Liver (tissue), 9 donors: ENCODE data around the gene RBMS2. TPM values are rescaled to one million over a fixed set of nuclear protein-coding genes. Genes with fewer than 3 reads are reported as not detected.

Source experiments
- DNase-seq: peaks from one replicate; pipeline ENCODE4 v3.0.0-alpha.2; 2017; ENCODE audit warnings: low spot score
- H3K27ac ChIP-seq, 2 donors: one replicate each; pipeline ENCODE4 v1.7.0; 2013; ENCODE audit warnings: inconsistent platforms in 2 of 2, low read length in 2 of 2, control low read depth in 1 of 2, low read depth in 1 of 2, mild to moderate bottlenecking in 1 of 2
- H3K27me3 ChIP-seq, 4 donors: one replicate each; pipeline versions ENCODE4 v1.6.1 to v1.7.0; 2013; ENCODE audit warnings: low read length in 3 of 4, inconsistent platforms in 1 of 4, mild to moderate bottlenecking in 1 of 4, moderate library complexity in 1 of 4; ENCODE audit not compliant: control insufficient read depth in 4 of 4, insufficient read depth in 4 of 4
- H3K36me3 ChIP-seq, 4 donors: one replicate each; pipeline versions ENCODE4 v1.6.1 to v1.7.0; 2013; ENCODE audit warnings: low read length in 3 of 4, mild to moderate bottlenecking in 3 of 4, low read depth in 1 of 4, moderate library complexity in 1 of 4; ENCODE audit not compliant: control insufficient read depth in 4 of 4, insufficient read depth in 3 of 4
- H3K4me1 ChIP-seq, 4 donors: one replicate each; pipeline versions ENCODE4 v1.6.1 to v1.7.0; 2013; ENCODE audit warnings: low read length in 3 of 4, mild to moderate bottlenecking in 3 of 4, moderate library complexity in 1 of 4; ENCODE audit not compliant: control insufficient read depth in 4 of 4, insufficient read depth in 4 of 4
- H3K4me3 ChIP-seq, 3 donors: one replicate each; pipeline versions ENCODE4 v1.6.1 to v1.7.0; 2013; ENCODE audit warnings: low read length in 3 of 3, control low read depth in 1 of 3, low read depth in 1 of 3, mild to moderate bottlenecking in 1 of 3
- H3K9ac ChIP-seq, 2 donors: one replicate each; pipeline ENCODE4 v1.7.0; 2013; ENCODE audit warnings: low read length in 2 of 2, mild to moderate bottlenecking in 2 of 2, moderate library complexity in 2 of 2, control low read depth in 1 of 2, low read depth in 1 of 2
- H3K9me3 ChIP-seq, 4 donors: one replicate each; pipeline versions ENCODE4 v1.6.1 to v1.7.0; 2013; ENCODE audit warnings: low read length in 3 of 4; ENCODE audit not compliant: control insufficient read depth in 4 of 4
- EGR1 ChIP-seq, 2 donors: IDR thresholded peaks; 2 replicates each; pipeline ENCODE4 v1.6.1; 2016 to 2018; ENCODE audit warnings: antibody characterized with exemption in 2 of 2, low read depth in 2 of 2
- FOXA1 ChIP-seq: IDR thresholded peaks from 2 replicates; pipeline ENCODE4 v1.6.1; 2016; ENCODE audit warnings: antibody characterized with exemption
- FOXA2 ChIP-seq: IDR thresholded peaks from 2 replicates; pipeline ENCODE4 v1.6.1; 2016; ENCODE audit warnings: antibody characterized with exemption
- GABPA ChIP-seq, 2 donors: IDR thresholded peaks in 1 of 2; conservative IDR thresholded peaks in 1 of 2; 2 replicates each; pipeline ENCODE4 v1.6.1; 2016; ENCODE audit warnings: antibody characterized with exemption in 2 of 2, mild to moderate bottlenecking in 1 of 2, moderate library complexity in 1 of 2
- HNF4A ChIP-seq, 2 donors: conservative IDR thresholded peaks; 2 replicates each; pipeline ENCODE4 v1.6.1; 2016; ENCODE audit warnings: antibody characterized with exemption in 2 of 2, mild to moderate bottlenecking in 2 of 2
- JUND ChIP-seq, 2 donors: IDR thresholded peaks; 2 replicates each; pipeline ENCODE4 v1.6.1; 2016; ENCODE audit warnings: antibody characterized with exemption in 2 of 2
- NR2F2 ChIP-seq: IDR thresholded peaks from 2 replicates; pipeline ENCODE4 v1.6.1; 2016; ENCODE audit warnings: antibody characterized with exemption
- RAD21 ChIP-seq, 2 donors: IDR thresholded peaks; 2 replicates each; pipeline ENCODE4 v1.6.1; 2016; ENCODE audit warnings: antibody characterized with exemption in 2 of 2, mild to moderate bottlenecking in 2 of 2
- RXRA ChIP-seq, 2 donors: IDR thresholded peaks; 2 replicates each; pipeline ENCODE4 v1.6.1; 2017 to 2018; ENCODE audit warnings: antibody characterized with exemption in 2 of 2, mild to moderate bottlenecking in 1 of 2
- SP1 ChIP-seq: IDR thresholded peaks from 2 replicates; pipeline ENCODE4 v1.6.1; 2018; ENCODE audit warnings: antibody characterized with exemption, mild to moderate bottlenecking
- TAF1 ChIP-seq: conservative IDR thresholded peaks from 2 replicates; pipeline ENCODE4 v1.6.1; 2016; ENCODE audit warnings: antibody characterized with exemption, mild to moderate bottlenecking
- YY1 ChIP-seq: IDR thresholded peaks from 2 replicates; pipeline ENCODE4 v1.6.1; 2016; ENCODE audit warnings: antibody characterized with exemption, mild to moderate bottlenecking
- WGBS: extraction: QIAGEN DNeasy Blood & Tissue Kit; methylation state at CpG from one replicate; pipeline ENCODE4 v1.1.7; 2013; 5-methylcytosine and 5-hydroxymethylcytosine counted together
- polyA plus RNA-seq, 2 donors: library from polyadenylated mRNA; stranded (reverse) in 1 of 2; unstranded in 1 of 2; fragments of 200-250 nt in 1 of 2; fragments of >200 nt in 1 of 2; fragmentation: Nextera tagmentation in 1 of 2; extraction: Ambion mirVana in 1 of 2; gene quantifications; one replicate each; pipeline versions ENCODE4 v1.2.1 to v1.2.3, GENCODE V29; 2013 to 2015
- total RNA-seq, 2 donors: library from RNA; depleted of rRNA; stranded (reverse); fragments of >200 nt; gene quantifications; one replicate each; pipeline ENCODE4 v1.2.3, GENCODE V29; 2014
- TF ChIP-seq, protein P1 (sequence below): IDR thresholded peaks from 2 replicates; pipeline ENCODE4 v1.6.1; 2016; ENCODE audit warnings: antibody characterized with exemption, mild to moderate bottlenecking
- TF ChIP-seq, protein P2 (sequence below): IDR thresholded peaks from 2 replicates; pipeline ENCODE4 v1.6.1; 2016; ENCODE audit warnings: antibody characterized with exemption
- TF ChIP-seq, protein P3 (sequence below): fragments of 150-350 bp; IDR thresholded peaks from 2 replicates; pipeline ENCODE4 v1.5.1; 2017; ENCODE audit warnings: improper control_type of control experiment, low read depth, low read length; ENCODE audit not compliant: missing input control
- TF ChIP-seq, protein P4 (sequence below): IDR thresholded peaks from 2 replicates; pipeline ENCODE4 v1.6.1; 2016; ENCODE audit warnings: antibody characterized with exemption
- donor health status: healthy.
- donor health status: healthy.
- donor health status: healthy.
- donor health status: healthy.
- donor health status: healthy.

RBMS2 gene
- total and polyA plus RNA-seq, 4 donors = 1.2 to 3.8 (median 1.8) TPM

DNA sequence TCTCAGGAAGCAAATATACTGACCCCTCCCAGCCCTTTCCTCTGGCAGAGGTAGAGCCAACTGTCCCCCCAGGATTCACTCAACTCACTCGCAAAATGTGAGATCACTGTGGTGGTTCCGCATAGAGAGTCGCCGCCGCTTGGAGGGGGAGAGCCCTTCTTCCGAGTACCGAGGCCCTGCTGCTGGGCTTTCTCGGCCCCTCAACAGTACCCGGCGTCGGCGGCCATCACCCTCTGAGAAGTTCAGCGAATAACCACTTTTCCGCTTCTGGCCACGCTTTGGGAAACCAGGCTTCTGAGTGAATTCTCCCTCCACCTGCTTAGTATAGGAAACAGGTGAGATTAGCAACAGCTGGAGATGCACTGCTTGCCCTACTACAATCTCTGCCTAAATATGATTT lies 77.4 kb downstream of the RBMS2 start:
- H3K27ac ChIP-seq = no peak overlapping the region
- no peaks in the 10 kb centered on the region for H3K4me1 ChIP-seq
- 96% methylated on average over 15 of the region's 15 CpGs for WGBS
- no peaks in the 10 kb centered on the region for H3K27me3 ChIP-seq
- peaks cover 33 to 73% (median 67%) of the 10 kb centered on the region in 4 donors for H3K36me3 ChIP-seq
- H3K9me3 ChIP-seq = no peaks in the 10 kb centered on the region
- TF ChIP-seq SP1 (no peak), FOXA2 (no peak), RAD21 (IDR thresholded peaks at IDR 0.05) (no peak), RXRA (IDR thresholded peaks at IDR 0.05) (no peak)
- H3K4me3 ChIP-seq = no peak overlapping the region
- H3K9ac ChIP-seq = no peak overlapping the region
- DNase-seq = no peak

DNA sequence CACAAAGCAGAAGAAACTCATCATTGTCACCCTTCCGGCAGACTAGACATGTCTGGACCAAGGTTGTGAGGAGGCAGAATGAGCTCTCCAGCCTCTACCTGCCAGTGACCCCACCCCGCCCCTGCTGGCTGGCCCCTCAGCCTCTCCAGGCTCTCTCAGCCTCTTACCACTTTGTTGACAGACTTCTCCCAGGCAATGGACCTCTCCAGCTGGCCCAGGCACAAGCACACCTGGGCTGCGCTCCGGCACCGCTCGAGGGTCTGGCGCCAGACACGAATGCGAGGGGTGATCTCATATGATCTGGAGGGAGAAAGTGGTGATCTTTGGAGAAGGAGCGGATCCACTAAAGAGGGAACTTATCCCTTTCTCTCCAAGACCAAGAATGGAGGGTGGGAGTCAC lies 78.2 kb downstream of the RBMS2 start:
- no peak for DNase-seq

More for the DNA sequence above, 78.2 kb downstream of the RBMS2 start:
- 96% methylated on average over 10 of the region's 10 CpGs for WGBS
- no peak overlapping the region for H3K9ac ChIP-seq
- H3K9me3 ChIP-seq = no peaks in the 10 kb centered on the region
- no peaks in the 10 kb centered on the region for H3K27me3 ChIP-seq
- no peak overlapping the region for H3K4me3 ChIP-seq
- H3K27ac ChIP-seq = no peak overlapping the region
- TF ChIP-seq, protein P1, sequence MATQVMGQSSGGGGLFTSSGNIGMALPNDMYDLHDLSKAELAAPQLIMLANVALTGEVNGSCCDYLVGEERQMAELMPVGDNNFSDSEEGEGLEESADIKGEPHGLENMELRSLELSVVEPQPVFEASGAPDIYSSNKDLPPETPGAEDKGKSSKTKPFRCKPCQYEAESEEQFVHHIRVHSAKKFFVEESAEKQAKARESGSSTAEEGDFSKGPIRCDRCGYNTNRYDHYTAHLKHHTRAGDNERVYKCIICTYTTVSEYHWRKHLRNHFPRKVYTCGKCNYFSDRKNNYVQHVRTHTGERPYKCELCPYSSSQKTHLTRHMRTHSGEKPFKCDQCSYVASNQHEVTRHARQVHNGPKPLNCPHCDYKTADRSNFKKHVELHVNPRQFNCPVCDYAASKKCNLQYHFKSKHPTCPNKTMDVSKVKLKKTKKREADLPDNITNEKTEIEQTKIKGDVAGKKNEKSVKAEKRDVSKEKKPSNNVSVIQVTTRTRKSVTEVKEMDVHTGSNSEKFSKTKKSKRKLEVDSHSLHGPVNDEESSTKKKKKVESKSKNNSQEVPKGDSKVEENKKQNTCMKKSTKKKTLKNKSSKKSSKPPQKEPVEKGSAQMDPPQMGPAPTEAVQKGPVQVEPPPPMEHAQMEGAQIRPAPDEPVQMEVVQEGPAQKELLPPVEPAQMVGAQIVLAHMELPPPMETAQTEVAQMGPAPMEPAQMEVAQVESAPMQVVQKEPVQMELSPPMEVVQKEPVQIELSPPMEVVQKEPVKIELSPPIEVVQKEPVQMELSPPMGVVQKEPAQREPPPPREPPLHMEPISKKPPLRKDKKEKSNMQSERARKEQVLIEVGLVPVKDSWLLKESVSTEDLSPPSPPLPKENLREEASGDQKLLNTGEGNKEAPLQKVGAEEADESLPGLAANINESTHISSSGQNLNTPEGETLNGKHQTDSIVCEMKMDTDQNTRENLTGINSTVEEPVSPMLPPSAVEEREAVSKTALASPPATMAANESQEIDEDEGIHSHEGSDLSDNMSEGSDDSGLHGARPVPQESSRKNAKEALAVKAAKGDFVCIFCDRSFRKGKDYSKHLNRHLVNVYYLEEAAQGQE = no peak
- TF ChIP-seq YY1 (no peak), FOXA1 (no peak), SP1 (no peak), RAD21 (IDR thresholded peaks at IDR 0.05) (no peak), NR2F2 (no peak), FOXA2 (no peak), RXRA (IDR thresholded peaks at IDR 0.05) (no peak), EGR1 (IDR thresholded peaks at IDR 0.05; ENCODE audit: low read depth in 2 of 2) (no peak), TAF1 (no peak), GABPA (IDR thresholded peaks at IDR 0.05 in 1 of 2, conservative IDR thresholded peaks at IDR 0.05 in 1 of 2) (no peak), HNF4A (conservative IDR thresholded peaks at IDR 0.05) (no peak), JUND (IDR thresholded peaks at IDR 0.05) (no peak)
- TF ChIP-seq, protein P2, sequence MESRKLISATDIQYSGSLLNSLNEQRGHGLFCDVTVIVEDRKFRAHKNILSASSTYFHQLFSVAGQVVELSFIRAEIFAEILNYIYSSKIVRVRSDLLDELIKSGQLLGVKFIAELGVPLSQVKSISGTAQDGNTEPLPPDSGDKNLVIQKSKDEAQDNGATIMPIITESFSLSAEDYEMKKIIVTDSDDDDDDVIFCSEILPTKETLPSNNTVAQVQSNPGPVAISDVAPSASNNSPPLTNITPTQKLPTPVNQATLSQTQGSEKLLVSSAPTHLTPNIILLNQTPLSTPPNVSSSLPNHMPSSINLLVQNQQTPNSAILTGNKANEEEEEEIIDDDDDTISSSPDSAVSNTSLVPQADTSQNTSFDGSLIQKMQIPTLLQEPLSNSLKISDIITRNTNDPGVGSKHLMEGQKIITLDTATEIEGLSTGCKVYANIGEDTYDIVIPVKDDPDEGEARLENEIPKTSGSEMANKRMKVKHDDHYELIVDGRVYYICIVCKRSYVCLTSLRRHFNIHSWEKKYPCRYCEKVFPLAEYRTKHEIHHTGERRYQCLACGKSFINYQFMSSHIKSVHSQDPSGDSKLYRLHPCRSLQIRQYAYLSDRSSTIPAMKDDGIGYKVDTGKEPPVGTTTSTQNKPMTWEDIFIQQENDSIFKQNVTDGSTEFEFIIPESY = no peak
- TF ChIP-seq, protein P3, sequence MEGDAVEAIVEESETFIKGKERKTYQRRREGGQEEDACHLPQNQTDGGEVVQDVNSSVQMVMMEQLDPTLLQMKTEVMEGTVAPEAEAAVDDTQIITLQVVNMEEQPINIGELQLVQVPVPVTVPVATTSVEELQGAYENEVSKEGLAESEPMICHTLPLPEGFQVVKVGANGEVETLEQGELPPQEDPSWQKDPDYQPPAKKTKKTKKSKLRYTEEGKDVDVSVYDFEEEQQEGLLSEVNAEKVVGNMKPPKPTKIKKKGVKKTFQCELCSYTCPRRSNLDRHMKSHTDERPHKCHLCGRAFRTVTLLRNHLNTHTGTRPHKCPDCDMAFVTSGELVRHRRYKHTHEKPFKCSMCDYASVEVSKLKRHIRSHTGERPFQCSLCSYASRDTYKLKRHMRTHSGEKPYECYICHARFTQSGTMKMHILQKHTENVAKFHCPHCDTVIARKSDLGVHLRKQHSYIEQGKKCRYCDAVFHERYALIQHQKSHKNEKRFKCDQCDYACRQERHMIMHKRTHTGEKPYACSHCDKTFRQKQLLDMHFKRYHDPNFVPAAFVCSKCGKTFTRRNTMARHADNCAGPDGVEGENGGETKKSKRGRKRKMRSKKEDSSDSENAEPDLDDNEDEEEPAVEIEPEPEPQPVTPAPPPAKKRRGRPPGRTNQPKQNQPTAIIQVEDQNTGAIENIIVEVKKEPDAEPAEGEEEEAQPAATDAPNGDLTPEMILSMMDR = no peak
- TF ChIP-seq, protein P4, sequence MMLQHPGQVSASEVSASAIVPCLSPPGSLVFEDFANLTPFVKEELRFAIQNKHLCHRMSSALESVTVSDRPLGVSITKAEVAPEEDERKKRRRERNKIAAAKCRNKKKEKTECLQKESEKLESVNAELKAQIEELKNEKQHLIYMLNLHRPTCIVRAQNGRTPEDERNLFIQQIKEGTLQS = no peak
- peaks cover 38 to 81% (median 75%) of the 10 kb centered on the region in 4 donors for H3K36me3 ChIP-seq
- H3K4me1 ChIP-seq = no peaks in the 10 kb centered on the region
